Small intestine (tissue), 7 donors: ENCODE measurements around the gene GID8. TPM values are rescaled to one million over a fixed set of nuclear protein-coding genes. Genes with fewer than 3 reads are reported as not detected.
A peak's percentile ranks its signal among the peaks of the same experiment; 100 is the strongest.

Experiments used
- DNase-seq, 2 donors: peaks; one replicate each; pipeline versions ENCODE4 v3.0.0 to v3.0.0-alpha.2; 2013
- FAIRE-seq: peaks from 2 replicates; lab custom pipeline; 2012; peaks lifted over from hg19 to GRCh38; lab: Jason Lieb, UNC
- H3K27ac ChIP-seq, 3 donors: one replicate each; pipeline ENCODE4 v1.5.1; 2013; ENCODE audit warnings: low read length in 2 of 3, mild to moderate bottlenecking in 2 of 3, control low read depth in 1 of 3, inconsistent platforms in 1 of 3, low read depth in 1 of 3, moderate library complexity in 1 of 3
- H3K27me3 ChIP-seq, 3 donors: one replicate each; pipeline ENCODE4 v1.6.1; 2013; ENCODE audit warnings: low read length in 3 of 3, inconsistent platforms in 1 of 3; ENCODE audit not compliant: control insufficient read depth in 3 of 3, insufficient read depth in 3 of 3
- H3K36me3 ChIP-seq, 3 donors: one replicate each; pipeline ENCODE4 v1.6.1; 2013; ENCODE audit warnings: low read length in 3 of 3, inconsistent platforms in 1 of 3, low read depth in 1 of 3, mild to moderate bottlenecking in 1 of 3, moderate library complexity in 1 of 3; ENCODE audit not compliant: control insufficient read depth in 3 of 3, insufficient read depth in 2 of 3
- H3K4me1 ChIP-seq, 3 donors: one replicate each; pipeline ENCODE4 v1.6.1; 2013; ENCODE audit warnings: low read length in 2 of 3, inconsistent platforms in 1 of 3, low read depth in 1 of 3, mild to moderate bottlenecking in 1 of 3, moderate library complexity in 1 of 3; ENCODE audit not compliant: control insufficient read depth in 3 of 3, insufficient read depth in 2 of 3
- H3K4me3 ChIP-seq, 3 donors: one replicate each; pipeline ENCODE4 v1.5.1; 2013; ENCODE audit warnings: low read length in 3 of 3, control low read depth in 1 of 3, inconsistent platforms in 1 of 3, low read depth in 1 of 3, mild to moderate bottlenecking in 1 of 3, moderate library complexity in 1 of 3
- H3K9me3 ChIP-seq, 2 donors: one replicate each; pipeline ENCODE4 v1.6.1; 2013; ENCODE audit warnings: low read depth in 1 of 2, low read length in 1 of 2; ENCODE audit not compliant: control insufficient read depth in 2 of 2, insufficient read depth in 1 of 2
- WGBS, 3 donors: extraction: QIAGEN DNeasy Blood & Tissue Kit; methylation state at CpG; one replicate each; pipeline ENCODE4 v1.1.7; 2013; 5-methylcytosine and 5-hydroxymethylcytosine counted together
- polyA plus RNA-seq, 4 donors: library from polyadenylated mRNA; stranded (reverse) in 3 of 4; unstranded in 1 of 4; fragments of 200-250 nt in 3 of 4; fragments of 120-200 nt in 1 of 4; gene quantifications; one replicate each; pipeline versions ENCODE4 v1.2.1 to v1.2.3, GENCODE V29; 2013
- donor health status: healthy with polysubstance abuse.
- donor health status: control.
- donor health status: control.
- donor health status: Bipolar disorder and iron deficiency.
- donor health status: healthy.

The GID8 gene
- polyA plus RNA-seq, 4 donors: 14.3 to 31.0 (median 17.1) TPM

- Histone ChIP-seq H3K4me1 (peaks cover 12 to 48% (median 26%) of the 10 kb centered on the region in 3 donors), H3K4me3 (peak within 1 kb of the TSS; percentile 94 to 99 (median 97)), H3K9me3 (no peaks in the 10 kb centered on the region), H3K27ac (peak within 1 kb of the TSS; percentile 94 to 97 (median 95)), H3K27me3 (no peaks in the 10 kb centered on the region), H3K36me3 (peaks cover 0 to 3% (median 0%) of the 10 kb centered on the region in 3 donors)
- FAIRE-seq (no peak), DNase-seq (peak; percentile 90 to 97)
- 1 to 4% (median 2%) methylated on average over 32 to 92 of the region's 92 CpGs for WGBS, 3 donors
Observed at GRCh38 chr20:62926229-62927127, 11.5 kb upstream of the GID8 start, which contains the start of gene DIDO1. DIDO1 (minus strand) TSS chr20:62926505.

GRCh38 chr20:62927128-62927705 is 10.7 kb upstream of the GID8 start:
- H3K27me3 ChIP-seq: no peaks in the 10 kb centered on the region
- H3K4me3 ChIP-seq: peak overlapping the region in 2 of 3 donors; percentile 94 to 99
- peaks cover 10 to 45% (median 25%) of the 10 kb centered on the region in 3 donors for H3K4me1 ChIP-seq
- peaks cover 0 to 6% (median 0%) of the 10 kb centered on the region in 3 donors for H3K36me3 ChIP-seq
- H3K9me3 ChIP-seq: no peaks in the 10 kb centered on the region
- no peak for DNase-seq
- FAIRE-seq: no peak
- WGBS, 3 donors: 74 to 81% (median 74%) methylated on average over 9 to 12 of the region's 12 CpGs
- H3K27ac ChIP-seq: peak overlapping the region; percentile 65 to 95 (median 74)

GRCh38 chr20:62928246-62928939 is 9.6 kb upstream of the GID8 start:
- peaks cover 0 to 9% (median 0%) of the 10 kb centered on the region in 3 donors for H3K36me3 ChIP-seq
- peaks cover 5 to 37% (median 17%) of the 10 kb centered on the region in 3 donors for H3K4me1 ChIP-seq
- H3K4me3 ChIP-seq: peak overlapping the region; percentile 50 to 62 (median 54)
- WGBS, 3 donors: 42 to 54% (median 54%) methylated on average over 14 of the region's 14 CpGs
- H3K9me3 ChIP-seq: no peaks in the 10 kb centered on the region
- DNase-seq: no peak
- H3K27me3 ChIP-seq: no peaks in the 10 kb centered on the region
- H3K27ac ChIP-seq: peak overlapping the region; percentile 68 to 92 (median 91)
- no peak for FAIRE-seq

DNA sequence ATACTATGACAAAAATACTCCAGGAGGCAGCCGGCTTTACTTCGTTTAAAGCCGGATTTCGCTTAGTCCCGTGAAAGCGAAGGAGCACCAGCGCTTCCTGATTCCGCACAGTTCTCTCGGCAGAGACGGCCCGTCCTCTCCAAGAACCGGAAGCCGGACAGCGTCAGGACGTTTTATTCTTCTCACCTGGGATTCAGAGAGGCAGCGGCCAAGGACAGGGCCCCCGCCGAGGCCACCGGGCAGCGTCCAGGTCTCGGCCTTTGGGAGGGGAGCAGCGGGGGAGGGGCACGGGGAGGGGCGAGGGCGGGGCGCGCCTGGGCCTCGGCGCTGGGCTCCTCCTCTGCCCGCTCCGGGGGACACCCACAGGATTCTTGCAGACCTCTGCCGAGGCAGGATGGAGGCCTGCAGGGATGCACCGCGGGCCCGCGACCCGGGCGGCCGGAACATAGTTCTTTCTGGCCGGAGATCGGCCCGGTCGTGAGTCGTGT is 8.9 kb upstream of the GID8 start:
- H3K4me1 ChIP-seq: peaks cover 5 to 32% (median 16%) of the 10 kb centered on the region in 3 donors
- WGBS, 3 donors: 3 to 15% (median 11%) methylated on average over 39 to 44 of the region's 44 CpGs
- peak overlapping the region; percentile 68 to 92 (median 91) for H3K27ac ChIP-seq
- no peak for FAIRE-seq
- H3K4me3 ChIP-seq: peak overlapping the region; percentile 50 to 62 (median 54)
- H3K9me3 ChIP-seq: no peaks in the 10 kb centered on the region
- H3K36me3 ChIP-seq: peaks cover 0 to 14% (median 1%) of the 10 kb centered on the region in 3 donors
- peak; percentile 80 for DNase-seq
- no peaks in the 10 kb centered on the region for H3K27me3 ChIP-seq

DNA sequence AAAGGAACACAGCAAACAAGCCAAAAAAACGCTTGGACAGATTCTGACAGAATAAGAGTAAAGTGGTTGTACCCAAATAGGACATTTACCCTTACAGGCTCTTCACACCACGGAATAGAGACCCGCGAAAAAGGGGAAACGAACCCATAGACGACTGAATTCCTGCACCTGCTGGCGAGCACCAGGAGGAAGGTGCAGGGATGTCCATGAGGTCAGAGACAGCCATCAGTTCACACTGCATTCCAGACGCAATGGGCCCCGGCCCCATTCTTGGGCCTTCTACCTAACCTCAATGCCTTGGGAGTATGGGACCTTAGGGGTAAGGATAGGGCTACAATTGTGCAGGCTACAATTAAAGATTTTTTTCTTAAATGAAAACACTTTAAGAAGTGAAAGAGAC is 6.5 kb upstream of the GID8 start:
- DNase-seq (no peak), FAIRE-seq (no peak)

GRCh38 chr20:62933966-62934365 is 4.0 kb upstream of the GID8 start:
- FAIRE-seq (no peak), DNase-seq (no peak)

More for the DNA sequence above, 6.5 kb upstream of the GID8 start:
- H3K4me1 ChIP-seq: peaks cover 11 to 36% (median 17%) of the 10 kb centered on the region in 3 donors
- H3K9me3 ChIP-seq: no peaks in the 10 kb centered on the region
- no peaks in the 10 kb centered on the region for H3K27me3 ChIP-seq
- 77 to 83% (median 78%) methylated on average over 9 of the region's 9 CpGs for WGBS, 3 donors
- H3K36me3 ChIP-seq: peaks cover 0 to 35% (median 6%) of the 10 kb centered on the region in 3 donors
- no peak overlapping the region for H3K4me3 ChIP-seq
- H3K27ac ChIP-seq: no peak overlapping the region

GRCh38 chr20:62935204-62935967 is 2.6 kb upstream of the GID8 start:
- peaks cover 0 to 40% (median 6%) of the 10 kb centered on the region in 3 donors for H3K36me3 ChIP-seq
- DNase-seq (no peak), FAIRE-seq (no peak)
- WGBS, 3 donors: 84 to 90% (median 89%) methylated on average over 12 of the region's 12 CpGs
- H3K4me3 ChIP-seq: no peak overlapping the region
- no peak overlapping the region for H3K27ac ChIP-seq
- no peaks in the 10 kb centered on the region for H3K9me3 ChIP-seq
- H3K4me1 ChIP-seq: peaks cover 5 to 10% (median 10%) of the 10 kb centered on the region in 3 donors
- H3K27me3 ChIP-seq: no peaks in the 10 kb centered on the region

More at GRCh38 chr20:62933966-62934365, 4.0 kb upstream of the GID8 start:
- Histone ChIP-seq H3K4me1 (peaks cover 5 to 15% (median 5%) of the 10 kb centered on the region in 3 donors), H3K27ac (no peak overlapping the region), H3K27me3 (no peaks in the 10 kb centered on the region), H3K4me3 (no peak overlapping the region), H3K36me3 (peaks cover 0 to 35% (median 6%) of the 10 kb centered on the region in 3 donors), H3K9me3 (no peaks in the 10 kb centered on the region)
- WGBS, 3 donors: 39 to 59% (median 44%) methylated on average over 3 of the region's 3 CpGs
